ENCODE data around the gene ITIH1. TPM values are rescaled to one million over a fixed set of nuclear protein-coding genes. Genes with fewer than 3 reads are reported as not detected.
A peak's percentile ranks its signal among the peaks of the same experiment; 100 is the strongest.

ITIH1 gene
- total and polyA plus RNA-seq, 11 donors: 0.04 to 0.23 (median 0.21) TPM; not detected in 8

DNA sequence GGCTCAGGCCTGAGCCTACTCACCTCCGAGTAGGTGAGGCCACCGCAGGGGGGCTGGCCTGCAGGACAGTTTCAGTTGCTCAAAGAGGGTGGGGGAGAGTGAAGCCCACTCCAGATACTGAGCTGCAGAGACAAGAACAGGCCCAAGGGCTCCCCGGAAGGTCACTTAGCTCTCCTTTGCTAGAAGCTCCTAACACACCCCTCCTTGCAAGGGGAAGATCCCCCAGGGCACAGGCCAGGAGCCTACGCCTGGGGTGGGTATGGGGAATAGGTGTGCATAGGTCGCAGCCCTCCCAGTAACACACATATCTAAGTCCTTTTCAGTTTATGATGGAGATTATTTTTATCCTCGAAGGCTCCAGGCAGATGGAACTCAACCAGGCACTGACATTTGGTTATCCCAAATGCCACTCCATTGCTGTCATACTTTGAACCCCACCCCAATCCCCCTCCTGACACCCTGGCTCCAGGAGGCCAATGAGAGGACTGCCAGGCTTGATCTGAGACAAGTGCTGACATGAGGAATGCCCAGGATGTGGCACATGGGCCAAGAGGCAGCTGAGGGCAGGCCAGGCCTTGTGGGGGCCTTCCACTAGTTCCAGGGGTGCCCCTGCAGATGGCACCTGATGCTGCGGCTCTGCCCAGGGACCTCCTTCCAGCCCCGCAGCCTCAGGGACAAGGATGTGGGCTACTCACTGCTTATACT, 58.5 kb downstream of the ITIH1 start:
- Histone ChIP-seq H3K9me3 (no peaks in the 10 kb centered on the region), H3K27me3 (no peaks in the 10 kb centered on the region), H3K4me3 (peak overlapping the region in 1 of 12 donors; percentile 52), H3K27ac (peak overlapping the region in 11 of 12 donors; percentile 32 to 90 (median 59)), H3K4me1 (peaks cover 5 to 45% (median 24%) of the 10 kb centered on the region in 12 donors), H3K36me3 (peaks cover 0 to 36% (median 5%) of the 10 kb centered on the region in 9 donors)
- 62 to 73% (median 68%) methylated on average over 7 to 8 of the region's 8 CpGs for WGBS, 4 donors
- DNase-seq: peak; percentile 53 to 74 (median 66)
- TF ChIP-seq POLR2A (IDR thresholded peaks at IDR 0.05): no peak
- peak; percentile 66 to 84 (median 72) for ATAC-seq
- intact Hi-C loops (cut with DNase I): loop anchor here in 1 of 10 donors (5.0 kb wide), 1 partner anchor 64 kb away; the partner anchor contains the start of gene NEK4

DNA sequence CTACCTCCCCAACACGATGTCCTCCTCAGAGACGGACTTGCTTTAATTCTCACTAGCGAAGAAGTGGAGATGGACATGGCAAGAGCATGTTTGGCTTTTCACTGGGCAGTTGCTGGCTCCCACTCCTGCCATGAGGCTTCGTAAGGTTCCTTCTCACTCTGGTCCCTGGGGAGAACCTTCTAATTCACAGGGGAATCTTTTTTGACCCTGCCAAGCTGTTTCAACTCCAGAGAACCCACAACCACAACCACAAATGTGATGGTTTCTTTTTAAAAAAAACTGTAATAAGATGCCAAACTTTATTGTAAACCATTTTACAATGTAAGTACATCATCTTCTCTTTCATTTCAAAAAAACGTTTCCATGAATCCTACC, 59.1 kb downstream of the ITIH1 start:
- TF ChIP-seq POLR2A (IDR thresholded peaks at IDR 0.05): no peak
- TF ChIP-seq, protein P1, sequence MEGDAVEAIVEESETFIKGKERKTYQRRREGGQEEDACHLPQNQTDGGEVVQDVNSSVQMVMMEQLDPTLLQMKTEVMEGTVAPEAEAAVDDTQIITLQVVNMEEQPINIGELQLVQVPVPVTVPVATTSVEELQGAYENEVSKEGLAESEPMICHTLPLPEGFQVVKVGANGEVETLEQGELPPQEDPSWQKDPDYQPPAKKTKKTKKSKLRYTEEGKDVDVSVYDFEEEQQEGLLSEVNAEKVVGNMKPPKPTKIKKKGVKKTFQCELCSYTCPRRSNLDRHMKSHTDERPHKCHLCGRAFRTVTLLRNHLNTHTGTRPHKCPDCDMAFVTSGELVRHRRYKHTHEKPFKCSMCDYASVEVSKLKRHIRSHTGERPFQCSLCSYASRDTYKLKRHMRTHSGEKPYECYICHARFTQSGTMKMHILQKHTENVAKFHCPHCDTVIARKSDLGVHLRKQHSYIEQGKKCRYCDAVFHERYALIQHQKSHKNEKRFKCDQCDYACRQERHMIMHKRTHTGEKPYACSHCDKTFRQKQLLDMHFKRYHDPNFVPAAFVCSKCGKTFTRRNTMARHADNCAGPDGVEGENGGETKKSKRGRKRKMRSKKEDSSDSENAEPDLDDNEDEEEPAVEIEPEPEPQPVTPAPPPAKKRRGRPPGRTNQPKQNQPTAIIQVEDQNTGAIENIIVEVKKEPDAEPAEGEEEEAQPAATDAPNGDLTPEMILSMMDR (IDR thresholded peaks at IDR 0.05): no peak
- intact Hi-C loops (cut with DNase I): loop anchor here in 1 of 10 donors (5.0 kb wide), 1 partner anchor 64 kb away; the partner anchor contains the start of gene NEK4
- WGBS, 4 donors: 80 to 93% (median 84%) methylated on average over 5 of the region's 5 CpGs
- no peaks in the 10 kb centered on the region for H3K27me3 ChIP-seq
- H3K36me3 ChIP-seq: peaks cover 0 to 41% (median 8%) of the 10 kb centered on the region in 9 donors
- DNase-seq (no peak), ATAC-seq (no peak)
- H3K4me1 ChIP-seq: peaks cover 2 to 47% (median 26%) of the 10 kb centered on the region in 12 donors
- H3K4me3 ChIP-seq: no peak overlapping the region
- H3K27ac ChIP-seq: peak overlapping the region in 10 of 12 donors; percentile 12 to 90 (median 64)
- H3K9me3 ChIP-seq: no peaks in the 10 kb centered on the region

DNA sequence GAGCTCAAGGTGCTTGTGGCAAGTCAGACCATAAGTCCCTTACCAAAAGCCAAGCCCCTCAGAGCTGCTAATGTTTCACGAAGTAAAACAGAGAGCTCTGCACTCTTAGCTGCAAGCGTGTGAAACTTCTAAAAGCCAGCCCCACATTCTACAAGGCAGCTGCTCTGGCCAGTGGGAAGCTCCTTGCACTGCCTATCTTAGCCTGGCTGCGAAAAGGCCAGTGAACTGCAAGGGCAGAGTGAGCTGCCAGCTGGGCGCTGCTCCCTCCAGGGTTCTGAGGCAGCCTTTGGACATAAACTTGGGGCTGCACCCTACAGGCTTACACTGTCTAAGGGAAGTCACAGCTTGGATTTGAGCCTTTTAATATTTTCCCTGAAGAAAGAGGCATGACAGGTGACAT, 59.6 kb downstream of the ITIH1 start:
- 59 to 80% (median 74%) methylated on average over 4 of the region's 4 CpGs for WGBS, 4 donors
- Histone ChIP-seq H3K27me3 (no peaks in the 10 kb centered on the region), H3K36me3 (peaks cover 0 to 47% (median 12%) of the 10 kb centered on the region in 9 donors), H3K27ac (peak overlapping the region in 8 of 12 donors; percentile 12 to 90 (median 72)), H3K4me3 (no peak overlapping the region), H3K9me3 (no peaks in the 10 kb centered on the region), H3K4me1 (peaks cover 3 to 50% (median 28%) of the 10 kb centered on the region in 12 donors)
- intact Hi-C loops (cut with DNase I): loop anchor here in 1 of 10 donors (5.0 kb wide), 1 partner anchor 65 kb away; the partner anchor contains the start of gene NEK4
- DNase-seq (peak in 1 of 5 donors; percentile 44), ATAC-seq (peak in 2 of 4 donors; percentile 25 to 34)
- TF ChIP-seq, protein P1 (IDR thresholded peaks at IDR 0.05): no peak
- TF ChIP-seq POLR2A (IDR thresholded peaks at IDR 0.05): no peak

DNA sequence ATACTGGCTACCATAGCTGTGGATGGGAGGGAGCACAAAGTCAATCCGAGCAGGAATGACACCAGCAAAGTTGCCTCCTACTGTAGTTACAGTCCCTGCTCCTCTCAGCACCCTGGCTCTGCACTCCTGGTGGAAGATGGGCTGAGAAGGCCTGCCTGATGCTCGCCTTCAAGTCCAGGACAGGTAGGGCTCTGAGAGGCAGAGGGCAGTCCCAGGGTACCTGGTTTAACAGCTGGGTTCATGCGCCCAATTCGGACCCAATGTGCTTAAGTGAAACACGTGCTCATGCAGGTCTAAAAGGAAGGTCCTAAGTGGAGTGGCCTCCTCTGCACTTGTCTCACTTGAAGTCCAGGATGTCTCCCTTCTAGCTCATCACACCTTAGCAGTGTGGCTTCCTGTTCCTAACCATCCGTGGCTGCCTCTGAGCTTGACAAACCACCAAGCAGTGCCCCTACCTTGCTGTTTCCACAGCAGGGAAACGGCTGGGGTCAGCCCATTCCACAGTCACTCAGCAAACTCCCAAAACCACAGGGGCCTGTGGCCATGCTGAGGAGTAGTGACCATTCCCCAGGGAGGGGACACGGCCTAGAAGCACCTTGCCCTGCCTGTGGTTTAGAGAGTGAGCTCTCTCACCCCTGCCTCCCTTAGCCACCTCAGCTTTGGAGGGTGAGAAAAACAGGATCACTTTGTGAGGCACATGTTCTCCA, 61.3 kb downstream of the ITIH1 start:
- Histone ChIP-seq H3K9me3 (no peaks in the 10 kb centered on the region), H3K27me3 (no peaks in the 10 kb centered on the region), H3K27ac (no peak overlapping the region), H3K4me3 (no peak overlapping the region), H3K4me1 (peaks cover 8 to 66% (median 41%) of the 10 kb centered on the region in 12 donors), H3K36me3 (peaks cover 0 to 50% (median 15%) of the 10 kb centered on the region in 9 donors)
- ATAC-seq: no peak
- peak in 3 of 5 donors; percentile 18 to 23 (median 18) for DNase-seq
- intact Hi-C loops (cut with DNase I): loop anchor here in 1 of 10 donors (5.0 kb wide), 1 partner anchor 66 kb away; the partner anchor contains the start of gene NEK4
- WGBS, 4 donors: 87 to 94% (median 89%) methylated on average over 7 to 8 of the region's 8 CpGs
- TF ChIP-seq, protein P1 (IDR thresholded peaks at IDR 0.05): no peak
- no peak for TF ChIP-seq POLR2A (IDR thresholded peaks at IDR 0.05)
